A549 (cell line): Measurements from ENCODE around the gene TMCC2. TPM values are rescaled to one million over a fixed set of nuclear protein-coding genes. Genes with fewer than 3 reads are reported as not detected.

Experiments used
- ATAC-seq, 2 experiments: fragments of 200-7000 bp in 1 of 2; fragments of >200 bp in 1 of 2; cut with Nextera tagmentation in 1 of 2; cut with Tn5 transposase in 1 of 2; 3 replicates each; pipeline versions ENCODE4 v1.8.0 to v1.9.1; 2018 to 2020; ENCODE audit warnings: mild to moderate bottlenecking in 1 of 2, moderate library complexity in 1 of 2
- CTCF ChIA-PET: fragments of 300-600 bp; sonication (Branson Sonifier 250); formaldehyde crosslinking; extraction: SDS; loops from one replicate; lab custom pipeline; 2021; ENCODE audit warnings: antibody characterized with exemption, inconsistent platforms; lab: Yijun Ruan, JAX
- POLR2A ChIA-PET: fragments of 350-600 bp; formaldehyde crosslinking; extraction: SDS; loops from one replicate; lab custom pipeline; 2021; ENCODE audit warnings: antibody characterized with exemption, inconsistent platforms; lab: Yijun Ruan, JAX
- DNase-seq, 2 experiments: peaks; one replicate each; pipeline versions ENCODE4 v3.0.0 to v3.0.0-alpha.2; 2011 to 2016; ENCODE audit warnings: low read depth in 1 of 2, low spot score in 1 of 2
- FAIRE-seq: peaks from 2 replicates; lab custom pipeline; 2011; peaks lifted over from hg19 to GRCh38; lab: Jason Lieb, UNC
- H3K27ac ChIP-seq, 2 experiments: fragments of >200 bp; sonication (Bioruptor Twin); formaldehyde crosslinking; 3 replicates each; pipeline ENCODE4 v1.5.1; 2016 to 2017
- H3K4me1 ChIP-seq: fragments of >200 bp; sonication (Bioruptor Twin); formaldehyde crosslinking; 3 replicates; pipeline ENCODE4 v1.6.1; 2016
- H3K4me2 ChIP-seq: fragments of >200 bp; sonication (Bioruptor Twin); formaldehyde crosslinking; 3 replicates; pipeline ENCODE4 v1.6.1; 2016
- H3K4me3 ChIP-seq: fragments of >200 bp; sonication (Bioruptor Twin); formaldehyde crosslinking; 3 replicates; pipeline ENCODE4 v1.5.1; 2016
- H3K9me3 ChIP-seq: fragments of >200 bp; sonication (Bioruptor Twin); formaldehyde crosslinking; 3 replicates; pipeline ENCODE4 v1.6.1; 2016
- ATOH8 ChIP-seq: fragments of 250-450 bp; sonication (Bioruptor Pico); IDR thresholded peaks from 2 replicates; pipeline ENCODE4 v1.5.0; 2020; ENCODE audit warnings: low read depth, mild to moderate bottlenecking, moderate library complexity
- BCL3 ChIP-seq: fragments of >200 bp; sonication (Bioruptor Twin); formaldehyde crosslinking; IDR thresholded peaks from 3 replicates; pipeline ENCODE4 v1.6.1; 2016
- CBX2 ChIP-seq: fragments of 200-600 bp; sonication (generic); IDR thresholded peaks from 2 replicates; pipeline ENCODE4 v1.6.1; 2016; ENCODE audit warnings: low read depth, mild to moderate bottlenecking, borderline replicate concordance
- EP300 ChIP-seq, 2 experiments: fragments of >200 bp; sonication (Bioruptor Twin); formaldehyde crosslinking; IDR thresholded peaks; 2 replicates in 1 of 2; 3 replicates in 1 of 2; pipeline ENCODE4 v1.6.1; 2016 to 2017
- GATA3 ChIP-seq: IDR thresholded peaks from 2 replicates; pipeline ENCODE4 v1.6.1; 2012; ENCODE audit warnings: borderline replicate concordance
- HEYL ChIP-seq: fragments of 250-450 bp; sonication (Bioruptor Pico); IDR thresholded peaks from 2 replicates; pipeline ENCODE4 v1.8.0; 2021; ENCODE audit warnings: mild to moderate bottlenecking, moderate library complexity
- HOXB5 ChIP-seq: fragments of 250-450 bp; sonication (Bioruptor Pico); IDR thresholded peaks from 2 replicates; pipeline ENCODE4 v1.5.0; 2020; ENCODE audit warnings: mild to moderate bottlenecking, moderate library complexity
- JUN ChIP-seq, 2 experiments: fragments of >200 bp; sonication (Bioruptor Twin); formaldehyde crosslinking; IDR thresholded peaks; 2 replicates in 1 of 2; 3 replicates in 1 of 2; pipeline ENCODE4 v1.6.1; 2016 to 2017
- KDM5A ChIP-seq: fragments of 200-600 bp; sonication (generic); IDR thresholded peaks from 2 replicates; pipeline ENCODE4 v1.6.1; 2016; ENCODE audit warnings: antibody characterized with exemption, mild to moderate bottlenecking
- MAFK ChIP-seq: fragments of 450-650 bp; IDR thresholded peaks from 2 replicates; pipeline ENCODE4 v1.6.1; 2014; ENCODE audit not compliant: partially characterized antibody
- NPAS2 ChIP-seq: fragments of 250-450 bp; sonication (Bioruptor Pico); IDR thresholded peaks from 2 replicates; pipeline ENCODE4 v1.8.0; 2022; ENCODE audit warnings: mild to moderate bottlenecking, moderate library complexity, borderline replicate concordance
- NR3C1 ChIP-seq: fragments of >200 bp; sonication (Bioruptor Twin); formaldehyde crosslinking; IDR thresholded peaks from 3 replicates; pipeline ENCODE4 v1.6.1; 2017
- PBX3 ChIP-seq: IDR thresholded peaks from 2 replicates; pipeline ENCODE4 v1.6.1; 2012
- POLR2AphosphoS2 ChIP-seq: conservative IDR thresholded peaks from 2 replicates; pipeline ENCODE4 v1.6.1; 2012; ENCODE audit warnings: low read length, improper control_type of control experiment, inconsistent platforms
- RARB ChIP-seq: fragments of 250-450 bp; sonication (Bioruptor Pico); IDR thresholded peaks from 2 replicates; pipeline ENCODE4 v1.8.0; 2021; ENCODE audit warnings: mild to moderate bottlenecking, moderate library complexity
- REST ChIP-seq: fragments of 200-600 bp; sonication (generic); IDR thresholded peaks from 2 replicates; pipeline ENCODE4 v1.6.1; 2016; ENCODE audit warnings: antibody characterized with exemption, mild to moderate bottlenecking, moderate library complexity
- TFCP2L1 ChIP-seq: fragments of 250-450 bp; sonication (Bioruptor Pico); IDR thresholded peaks from 2 replicates; pipeline ENCODE4 v1.5.0; 2021; ENCODE audit warnings: mild to moderate bottlenecking
- ZC3H11A ChIP-seq: fragments of 450-650 bp; IDR thresholded peaks from 2 replicates; pipeline ENCODE4 v1.6.1; 2014; ENCODE audit warnings: antibody characterized with exemption, mild to moderate bottlenecking
- ZNF302 ChIP-seq: fragments of 250-450 bp; sonication (Bioruptor Pico); IDR thresholded peaks from 2 replicates; pipeline ENCODE4 v1.9.0; 2021; ENCODE audit warnings: inconsistent platforms, mild to moderate bottlenecking, moderate library complexity
- WGBS: methylation state at CpG from one replicate; pipeline ENCODE4 v1.1.6; 2017; ENCODE audit errors: missing lambda C conversion rate; 5-methylcytosine and 5-hydroxymethylcytosine counted together
- polyA plus RNA-seq, 4 experiments: library from polyadenylated mRNA; depleted of rRNA in 3 of 4; stranded (reverse); fragments of >200 nt; fragmentation: RNase III in 1 of 4; extraction: RNeasy Plus Mini Kit Qiagen cat#74134 plus additional on column Dnase treatment in 1 of 4; gene quantifications; 2 replicates in 3 of 4; 3 replicates in 1 of 4; pipeline ENCODE4 v1.2.3, GENCODE V29; 2011 to 2017

Gene TMCC2
- polyA plus RNA-seq, 2 of the 4 experiments (the other 2 are of a cell fraction): 1.7 to 3.2 TPM

GRCh38 chr1:205258719-205259118, 31.0 kb downstream of the TMCC2 start (continued):
- TF ChIP-seq JUN (IDR thresholded peaks at IDR 0.05) (no peak), EP300 (IDR thresholded peaks at IDR 0.05) (no peak), MAFK (peak; percentile 44), KDM5A (no peak), REST (no peak), PBX3 (no peak)

DNA sequence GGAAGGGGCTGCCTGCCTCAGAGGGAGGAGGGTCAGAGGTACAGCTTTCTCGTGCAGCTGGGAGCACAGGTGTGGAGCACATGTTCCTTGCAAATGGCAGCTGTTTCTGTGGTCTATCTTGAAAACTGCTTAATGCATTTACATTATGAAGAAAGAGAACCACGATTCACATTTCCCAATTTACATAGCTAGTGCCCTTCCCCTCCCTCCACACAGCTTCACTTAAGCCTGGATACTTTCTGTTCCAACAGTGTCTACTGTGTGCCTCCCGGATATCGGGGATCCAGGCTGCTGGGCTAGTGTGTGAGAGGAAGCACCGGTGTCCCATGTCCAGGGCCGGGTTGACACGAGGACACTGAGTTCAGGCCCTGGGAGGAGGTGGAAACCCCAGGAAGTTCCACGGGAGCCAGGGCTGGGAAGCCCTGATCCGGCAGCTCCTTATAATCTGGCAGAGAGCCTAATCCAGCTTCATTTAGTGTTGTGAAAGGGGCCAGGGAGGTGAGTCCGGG, 31.6 kb downstream of the TMCC2 start:
- POLR2A ChIA-PET: no interaction called here
- whole genome bisulfite sequencing: 74% methylated on average over 10 of the region's 10 CpGs

More for the DNA sequence above, 31.6 kb downstream of the TMCC2 start:
- CTCF ChIA-PET: interaction anchor here (1.2 to 89.2 kb wide), 10 partner anchors 3 to 285 kb away, joined by 4 to 3627 read pairs (median 46); partner anchors contain the start of genes KLHDC8A, NUAK2 and TMCC2
- H3K4me3 ChIP-seq: no peak overlapping the region
- DNase-seq (no peak), FAIRE-seq (no peak), ATAC-seq (no peak)
- TF ChIP-seq HEYL (CRISPR knock-in tag) (no peak), NR3C1 (no peak), REST (no peak), ATOH8 (CRISPR knock-in tag) (no peak), POLR2AphosphoS2 (no peak), GATA3 (no peak), ZC3H11A (no peak), BCL3 (no peak), ZNF302 (CRISPR knock-in tag) (no peak), RARB (no peak), CBX2 (no peak), EP300 (IDR thresholded peaks at IDR 0.05) (no peak), NPAS2 (no peak), HOXB5 (CRISPR knock-in tag) (no peak), TFCP2L1 (no peak)
- no peaks in the 10 kb centered on the region for H3K9me3 ChIP-seq
- H3K4me1 ChIP-seq: peaks cover 31% of the 10 kb centered on the region
- H3K27ac ChIP-seq: peak overlapping the region; percentile 46 to 82; a peak in 5 of 6 replicates
- H3K4me2 ChIP-seq: no peak overlapping the region; the same call in 2 of the 3 replicates
